DOHH2 (cell line): ENCODE results near the gene ARHGAP22.
A peak's percentile ranks its signal among the peaks of the same experiment; 100 is the strongest.

Source experiments
- CTCF ChIP-seq: fragments of 200-600 bp; sonication (generic); IDR thresholded peaks from one replicate; pipeline ENCODE4 v1.5.1; 2014; ENCODE audit warnings: antibody characterized with exemption, mild to moderate bottlenecking, low read depth, low read length; ENCODE audit not compliant: poor library complexity, severe bottlenecking
- EZH2phosphoT487 ChIP-seq: fragments of 200-600 bp; sonication (generic); IDR thresholded peaks from 2 replicates; pipeline ENCODE4 v1.6.1; 2017; ENCODE audit warnings: borderline replicate concordance, mild to moderate bottlenecking, antibody characterized with exemption, low read length, moderate library complexity, mixed read lengths

- TF ChIP-seq CTCF (no peak), EZH2phosphoT487 (peak; percentile 75; the same call in 1 of the 2 replicates)
These were observed 81.6 kb downstream of the ARHGAP22 start for GRCh38 chr10:48523212-48523819.
